Keratinocyte (primary cell): ENCODE data around the gene IL3.

Experiments
- CTCF ChIP-seq, 3 experiments: IDR thresholded peaks in 1 of 3; conservative IDR thresholded peaks in 1 of 3; optimal IDR thresholded peaks in 1 of 3; 2 replicates in 2 of 3; 3 replicates in 1 of 3; pipeline versions ENCODE3 to v1.5.1; 2011; ENCODE audit warnings: low read length in 3 of 3, mild to moderate bottlenecking in 3 of 3, moderate library complexity in 2 of 3, control low read depth in 1 of 3, inconsistent platforms in 1 of 3; ENCODE audit not compliant: insufficient read depth in 2 of 3; ENCODE audit errors: extremely low read depth in 1 of 3
- EZH2 ChIP-seq: IDR thresholded peaks from one replicate; pipeline ENCODE4 v1.6.1; 2012; ENCODE audit warnings: inconsistent platforms, mild to moderate bottlenecking, low read length, moderate library complexity

DNA sequence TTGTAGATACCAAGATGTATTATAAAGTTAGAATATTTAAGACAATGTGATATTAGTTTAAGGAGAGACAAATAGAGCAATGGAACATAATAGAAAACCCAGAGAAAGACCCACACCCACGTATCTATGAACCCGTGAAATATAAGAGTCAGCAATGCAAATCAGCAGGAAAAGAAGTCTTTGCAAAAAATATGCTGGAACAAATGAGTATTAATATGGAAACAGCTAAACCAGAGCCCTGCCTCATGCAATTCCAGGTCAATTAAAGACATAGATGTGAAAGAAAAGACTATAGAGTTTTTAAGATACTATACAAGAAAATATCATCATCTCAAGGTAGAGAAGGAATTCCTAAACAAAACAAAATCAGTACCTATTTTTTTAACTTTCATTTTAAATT is 23.1 kb upstream of the IL3 start:
- TF ChIP-seq CTCF (optimal IDR thresholded peaks at IDR 0.05 in 1 of 3, IDR thresholded peaks at IDR 0.05 in 1 of 3, conservative IDR thresholded peaks at IDR 0.05 in 1 of 3; ENCODE audit: extremely low read depth in 1 of 3, insufficient read depth in 2 of 3, low read length in 3 of 3) = no peak
- TF ChIP-seq EZH2 = no peak
